Measurements from ENCODE around the gene APOL3. TPM values are rescaled to one million over a fixed set of nuclear protein-coding genes. Genes with fewer than 3 reads are reported as not detected.

APOL3 gene
- total RNA-seq, 1 experiment from 2014 or later: not detected

GRCh38 chr22:36145881-36146280, 14.7 kb downstream of the APOL3 start:
- TF ChIP-seq, protein P1, sequence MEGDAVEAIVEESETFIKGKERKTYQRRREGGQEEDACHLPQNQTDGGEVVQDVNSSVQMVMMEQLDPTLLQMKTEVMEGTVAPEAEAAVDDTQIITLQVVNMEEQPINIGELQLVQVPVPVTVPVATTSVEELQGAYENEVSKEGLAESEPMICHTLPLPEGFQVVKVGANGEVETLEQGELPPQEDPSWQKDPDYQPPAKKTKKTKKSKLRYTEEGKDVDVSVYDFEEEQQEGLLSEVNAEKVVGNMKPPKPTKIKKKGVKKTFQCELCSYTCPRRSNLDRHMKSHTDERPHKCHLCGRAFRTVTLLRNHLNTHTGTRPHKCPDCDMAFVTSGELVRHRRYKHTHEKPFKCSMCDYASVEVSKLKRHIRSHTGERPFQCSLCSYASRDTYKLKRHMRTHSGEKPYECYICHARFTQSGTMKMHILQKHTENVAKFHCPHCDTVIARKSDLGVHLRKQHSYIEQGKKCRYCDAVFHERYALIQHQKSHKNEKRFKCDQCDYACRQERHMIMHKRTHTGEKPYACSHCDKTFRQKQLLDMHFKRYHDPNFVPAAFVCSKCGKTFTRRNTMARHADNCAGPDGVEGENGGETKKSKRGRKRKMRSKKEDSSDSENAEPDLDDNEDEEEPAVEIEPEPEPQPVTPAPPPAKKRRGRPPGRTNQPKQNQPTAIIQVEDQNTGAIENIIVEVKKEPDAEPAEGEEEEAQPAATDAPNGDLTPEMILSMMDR (conservative IDR thresholded peaks at IDR 0.05): no peak
- H3K9me3 ChIP-seq (ENCODE audit: control insufficient read depth, low read depth, low read length): no peaks in the 10 kb centered on the region
- no peak overlapping the region for H2BK12ac ChIP-seq (ENCODE audit: insufficient read length, low read depth, low read length)
- no peak overlapping the region for H3K56ac ChIP-seq (ENCODE audit: insufficient read length, low read depth, low read length)
- H3K23ac ChIP-seq (ENCODE audit: insufficient read length, low read depth, low read length): no peak overlapping the region
- no peaks in the 10 kb centered on the region for H3K79me2 ChIP-seq (ENCODE audit: insufficient read depth, low read length)
- no peak overlapping the region for H3K14ac ChIP-seq (ENCODE audit: insufficient read depth, low read length)
- no peak overlapping the region for H3K27ac ChIP-seq (ENCODE audit: insufficient read length, low read depth, low read length)
- H2BK20ac ChIP-seq (ENCODE audit: low read depth, low read length, poor library complexity, severe bottlenecking): no peak overlapping the region
- no peak overlapping the region for H3K9ac ChIP-seq (ENCODE audit: extremely low read depth, insufficient read length, low read length)
- Mint-ChIP-seq H3K4me3 (no peak overlapping the region), H3K4me1 (peaks cover 23 to 42% of the 10 kb centered on the region in 2 experiments), H3K27ac (peak overlapping the region in 2 of 3 experiments; percentile 23 to 47; a peak in 2 of 7 replicates), H3K9me3 (no peaks in the 10 kb centered on the region), H3K27me3 (ENCODE audit: low read depth) (peaks cover 4% of the 10 kb centered on the region; the same call in 1 of the 2 replicates), H3K36me3 (ENCODE audit: insufficient read depth in 1 of 3, low read depth in 3 of 3) (no peaks in the 10 kb centered on the region)
- H2BK15ac ChIP-seq (ENCODE audit: low read depth, low read length): no peak overlapping the region
- no peak overlapping the region for H3K4me2 ChIP-seq (ENCODE audit: insufficient read depth, insufficient read length, low read length)
- H4K20me1 ChIP-seq (ENCODE audit: control insufficient read depth, insufficient read depth, insufficient read length): peaks cover 3% of the 10 kb centered on the region
- no peak overlapping the region for H2AFZ ChIP-seq (ENCODE audit: low read length)
- no peaks in the 10 kb centered on the region for H3K79me1 ChIP-seq (ENCODE audit: insufficient read depth, low read depth, low read length, poor library complexity, severe bottlenecking)
- no peak overlapping the region for H4K8ac ChIP-seq (replicated peaks; ENCODE audit: insufficient read length, low read depth, low read length)
- peaks cover 10% of the 10 kb centered on the region; the same call in 1 of the 2 replicates for H3K4me1 ChIP-seq (ENCODE audit: insufficient read depth, low read length)
- H2BK120ac ChIP-seq (ENCODE audit: low read depth, low read length, poor library complexity, severe bottlenecking): no peak overlapping the region
- H4K91ac ChIP-seq (ENCODE audit: insufficient read length, low read depth, low read length): no peak overlapping the region
- H3K18ac ChIP-seq (ENCODE audit: insufficient read length, low read depth, low read length): no peak overlapping the region
- H2AK5ac ChIP-seq (ENCODE audit: insufficient read length, low read length): no peak overlapping the region
- H3K23me2 ChIP-seq (ENCODE audit: insufficient read length, low read depth, low read length, poor library complexity, severe bottlenecking): no peaks in the 10 kb centered on the region
- H2BK5ac ChIP-seq (ENCODE audit: insufficient read length, low read length): no peak overlapping the region
- H3K27me3 ChIP-seq (ENCODE audit: insufficient read depth, low read length): no peaks in the 10 kb centered on the region; the same call in 1 of the 2 replicates
- no peak for DNase-seq
- no peak overlapping the region for H3T11ph ChIP-seq (ENCODE audit: low read length)
- no CpG with 5 or more reads among the region's 4 CpGs for WGBS (ENCODE audit: extremely low coverage, insufficient read length, low lambda C conversion rate)
- no peak overlapping the region for H3K4ac ChIP-seq (ENCODE audit: low read depth, low read length)
- no peak overlapping the region for H4K5ac ChIP-seq (ENCODE audit: insufficient read length, low read depth, low read length)
